Stimulated activated effector memory CD8-positive, alpha-beta T cell treated with anti-CD3 and anti-CD28 coated beads, Interleukin-12 subunit alpha, Interleukin-12 subunit beta, amount 100 ng/mL, for 72 hours (primary cell): ENCODE results near the gene SPESP1.
A peak's percentile ranks its signal among the peaks of the same experiment; 100 is the strongest.

Source experiments
- ATAC-seq: fragments of 150-1000 bp; cut with Tn5 transposase; 2 replicates; pipeline ENCODE4 v1.10.0; 2021
- DNase-seq, 2 donors: peaks; one replicate each; pipeline ENCODE4 v3.0.0; 2021 to 2022; ENCODE audit warnings: low spot score in 2 of 2
- H3K27ac Mint-ChIP-seq: one replicate; pipeline ENCODE4 v1.8.0; 2022; ENCODE audit warnings: mild to moderate bottlenecking, mixed read lengths
- H3K36me3 Mint-ChIP-seq: one replicate; pipeline ENCODE4 v1.8.0; 2022; ENCODE audit warnings: mild to moderate bottlenecking, mixed read lengths
- H3K4me1 Mint-ChIP-seq: one replicate; pipeline ENCODE4 v1.8.0; 2022; ENCODE audit warnings: mixed read lengths
- H3K4me3 Mint-ChIP-seq: one replicate; pipeline ENCODE4 v1.8.0; 2022; ENCODE audit warnings: mild to moderate bottlenecking, mixed read lengths
- H3K9me3 Mint-ChIP-seq: one replicate; pipeline ENCODE4 v1.8.0; 2022; ENCODE audit warnings: mixed read lengths

The SPESP1 gene

DNA sequence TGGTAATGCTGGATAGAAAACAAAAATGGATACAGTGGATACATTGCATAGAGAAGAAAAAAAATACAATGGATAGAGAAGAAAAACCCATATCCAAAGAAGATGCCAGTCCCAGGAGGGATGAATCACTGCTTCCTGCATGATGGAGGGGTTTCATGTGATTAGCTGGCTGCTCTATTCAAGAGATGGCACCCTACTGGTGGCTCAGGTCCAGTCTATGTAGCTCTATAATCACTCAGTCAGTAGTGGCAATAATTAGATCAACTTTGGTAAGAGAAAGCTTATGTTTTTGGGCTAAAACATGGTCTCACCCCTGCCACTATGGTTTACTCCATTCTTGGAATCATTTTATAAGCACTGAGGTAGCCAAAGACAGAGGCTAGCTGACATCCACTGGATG, 50.5 kb downstream of the SPESP1 start:
- H3K36me3 Mint-ChIP-seq = no peaks in the 10 kb centered on the region
- no peak for ATAC-seq
- no peaks in the 10 kb centered on the region for H3K4me1 Mint-ChIP-seq
- no peak overlapping the region for H3K27ac Mint-ChIP-seq
- no peak for DNase-seq
- H3K4me3 Mint-ChIP-seq = no peak overlapping the region
- H3K9me3 Mint-ChIP-seq = peaks cover 5% of the 10 kb centered on the region

DNA sequence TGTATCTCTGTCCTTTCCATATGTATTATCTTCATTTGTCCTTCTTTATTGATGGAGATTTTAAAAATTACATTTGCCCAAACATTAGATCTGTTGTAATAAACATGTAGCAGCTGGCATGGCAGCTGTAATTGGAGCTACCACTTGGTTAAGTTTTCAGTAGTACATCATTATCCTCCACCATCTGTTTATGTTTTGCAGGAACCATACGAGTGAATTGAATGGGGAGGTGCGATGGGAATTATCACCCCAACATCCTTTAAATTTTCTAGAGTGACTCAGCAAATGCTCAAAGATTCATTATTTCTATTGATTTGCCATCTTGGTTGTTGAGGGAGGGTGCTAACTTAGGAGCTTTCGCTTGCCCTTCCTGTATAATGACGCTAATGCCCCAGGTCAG, 51.6 kb downstream of the SPESP1 start:
- DNase-seq = no peak
- peaks cover 4% of the 10 kb centered on the region for H3K9me3 Mint-ChIP-seq
- no peaks in the 10 kb centered on the region for H3K36me3 Mint-ChIP-seq
- no peak for ATAC-seq
- H3K27ac Mint-ChIP-seq = no peak overlapping the region
- H3K4me3 Mint-ChIP-seq = no peak overlapping the region
- no peaks in the 10 kb centered on the region for H3K4me1 Mint-ChIP-seq

DNA sequence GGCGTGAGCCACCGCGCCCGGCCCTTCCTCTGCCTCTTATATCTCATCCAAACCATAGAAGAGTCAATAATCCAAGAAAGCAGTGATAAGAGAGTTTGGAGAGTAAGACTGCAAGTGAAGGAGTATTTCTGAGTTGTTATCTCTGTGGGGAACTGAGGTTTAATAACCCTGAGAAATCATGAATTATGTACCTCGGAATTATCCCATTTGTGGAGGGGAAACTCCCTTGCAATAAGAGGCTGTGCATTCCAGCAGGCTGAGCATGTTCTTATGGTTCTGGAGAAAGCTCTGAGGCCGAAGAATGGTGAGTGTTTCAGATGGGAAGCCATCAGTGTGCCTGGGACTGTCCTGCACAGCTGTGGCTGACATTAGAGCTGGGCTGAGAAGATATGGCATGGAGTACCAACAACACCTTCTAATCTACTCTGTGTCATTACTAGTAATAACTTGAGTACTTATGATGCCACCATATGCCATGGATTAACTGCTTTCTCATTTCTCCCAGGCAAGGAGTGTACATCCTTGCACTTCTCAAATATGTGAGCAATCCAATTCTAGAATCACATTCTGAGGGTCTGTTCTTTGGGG, 52.7 kb downstream of the SPESP1 start:
- Mint-ChIP-seq H3K9me3 (no peaks in the 10 kb centered on the region), H3K4me3 (no peak overlapping the region), H3K27ac (no peak overlapping the region), H3K36me3 (no peaks in the 10 kb centered on the region), H3K4me1 (no peaks in the 10 kb centered on the region)
- ATAC-seq (no peak), DNase-seq (no peak)

DNA sequence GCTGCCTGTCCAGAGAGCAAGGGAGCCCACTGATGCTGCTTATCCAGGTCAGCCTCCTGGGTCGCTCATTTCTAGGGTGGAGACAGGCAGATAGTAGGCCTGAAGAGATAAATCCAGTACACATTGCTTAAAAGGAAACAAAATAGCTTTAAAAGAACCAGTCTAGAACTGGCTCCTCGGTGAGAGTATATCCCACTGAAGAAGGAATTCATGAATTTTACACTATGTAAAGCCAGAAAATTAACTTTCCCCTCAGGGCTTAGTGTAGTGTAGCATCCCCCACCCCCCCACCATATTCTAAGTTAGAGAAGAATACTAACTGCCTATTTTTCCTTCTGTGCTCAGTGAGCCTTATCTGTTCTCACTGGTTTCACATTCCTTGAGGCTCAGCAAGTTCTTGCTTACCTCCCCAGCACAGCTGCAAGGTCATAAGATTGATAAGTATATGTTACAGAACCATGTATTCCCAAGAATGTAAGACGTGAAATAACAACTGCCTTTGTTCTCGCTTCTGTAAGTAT, 53.7 kb downstream of the SPESP1 start:
- Mint-ChIP-seq H3K36me3 (no peaks in the 10 kb centered on the region), H3K4me3 (no peak overlapping the region), H3K27ac (no peak overlapping the region), H3K9me3 (no peaks in the 10 kb centered on the region), H3K4me1 (no peaks in the 10 kb centered on the region)
- DNase-seq (no peak), ATAC-seq (no peak)

DNA sequence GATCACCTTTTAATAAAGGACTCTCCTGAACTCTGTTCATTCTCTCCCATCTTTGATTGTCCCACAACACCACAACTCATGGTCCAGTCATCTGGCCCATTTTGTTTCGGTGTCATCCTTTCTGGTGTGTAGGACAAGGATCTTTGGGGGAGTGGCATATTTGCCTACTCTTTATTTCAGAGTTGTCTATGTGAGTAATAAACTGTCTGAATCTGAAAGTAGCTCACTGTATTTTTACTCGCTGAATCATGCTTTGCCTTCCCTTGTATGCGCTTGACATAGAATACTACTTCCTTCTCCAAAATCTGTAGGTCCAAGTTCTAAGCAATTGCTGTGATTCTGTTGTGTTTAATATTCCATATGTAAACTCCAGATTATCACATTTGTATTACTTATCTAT, 54.3 kb downstream of the SPESP1 start:
- no peaks in the 10 kb centered on the region for H3K9me3 Mint-ChIP-seq
- no peak for DNase-seq
- H3K4me3 Mint-ChIP-seq = no peak overlapping the region
- H3K27ac Mint-ChIP-seq = no peak overlapping the region
- H3K4me1 Mint-ChIP-seq = no peaks in the 10 kb centered on the region
- no peak for ATAC-seq
- H3K36me3 Mint-ChIP-seq = no peaks in the 10 kb centered on the region

DNA sequence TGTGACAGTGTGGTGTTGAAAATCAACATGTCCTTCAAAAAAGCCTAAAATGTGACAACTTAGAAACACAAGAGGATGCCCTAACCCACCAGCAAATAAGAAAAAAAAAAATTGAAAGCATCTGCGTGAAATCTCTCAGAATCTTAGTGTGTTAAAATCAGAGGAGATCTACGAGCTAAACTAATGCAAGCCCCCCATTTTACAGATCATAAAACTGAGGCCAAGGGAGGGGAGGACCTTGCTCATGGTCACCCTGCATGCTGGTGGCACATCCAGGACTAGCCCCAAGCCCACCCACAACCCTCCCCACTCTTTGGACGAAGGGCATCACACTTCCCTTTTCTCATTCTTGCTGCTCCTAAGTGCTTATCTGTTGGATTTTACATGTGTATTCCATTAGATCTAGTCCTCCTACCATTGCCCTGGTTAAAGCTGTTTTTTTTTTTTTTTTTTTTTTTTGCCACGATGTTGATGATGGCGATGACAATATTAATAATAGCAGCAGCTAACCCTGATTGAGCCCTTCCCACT, 55.1 kb downstream of the SPESP1 start:
- H3K4me1 Mint-ChIP-seq = no peaks in the 10 kb centered on the region
- no peak overlapping the region for H3K4me3 Mint-ChIP-seq
- H3K9me3 Mint-ChIP-seq = no peaks in the 10 kb centered on the region
- no peaks in the 10 kb centered on the region for H3K36me3 Mint-ChIP-seq
- H3K27ac Mint-ChIP-seq = no peak overlapping the region
- DNase-seq (no peak), ATAC-seq (no peak)

DNA sequence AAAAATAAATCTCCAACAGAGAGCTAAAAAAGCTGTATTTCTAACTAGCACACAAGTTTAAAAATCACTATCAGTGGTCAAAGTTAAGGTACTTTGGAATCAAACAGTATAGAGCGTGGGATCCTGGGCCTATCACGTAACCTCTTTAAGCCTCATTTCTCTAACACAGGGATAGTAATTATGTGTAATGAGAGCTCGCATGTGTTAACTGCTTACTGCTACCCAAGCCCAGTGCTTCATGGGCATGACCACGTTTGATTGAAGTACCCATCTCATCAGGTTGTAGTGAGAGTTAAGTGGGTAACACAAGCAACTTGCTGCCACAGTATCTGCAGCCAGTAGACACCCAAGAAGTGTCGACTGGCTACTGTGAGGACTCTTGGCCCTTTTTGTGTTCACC, 56.0 kb downstream of the SPESP1 start:
- Mint-ChIP-seq H3K36me3 (no peaks in the 10 kb centered on the region), H3K4me3 (no peak overlapping the region), H3K9me3 (no peaks in the 10 kb centered on the region), H3K4me1 (no peaks in the 10 kb centered on the region), H3K27ac (no peak overlapping the region)
- ATAC-seq (no peak), DNase-seq (no peak)

DNA sequence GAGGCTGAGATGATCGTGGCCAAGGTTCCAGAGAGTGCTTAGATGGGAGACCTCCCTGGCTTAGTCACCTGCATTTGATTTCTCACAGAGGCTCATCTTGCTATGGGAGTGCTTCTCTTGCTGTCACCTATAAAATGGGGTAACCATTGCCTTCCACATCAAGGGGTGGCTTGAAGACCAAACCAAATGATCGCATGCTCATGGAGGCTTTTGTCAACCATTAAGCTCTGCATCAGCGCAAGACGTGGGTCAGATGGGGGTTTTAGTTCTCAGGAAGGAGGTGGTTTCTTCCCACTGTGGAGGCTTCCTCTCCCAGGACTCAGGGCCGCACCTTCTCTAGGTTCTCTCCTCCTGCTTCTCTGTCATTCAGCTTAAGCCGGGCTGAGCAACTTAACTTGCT, 56.8 kb downstream of the SPESP1 start:
- H3K36me3 Mint-ChIP-seq = no peaks in the 10 kb centered on the region
- no peaks in the 10 kb centered on the region for H3K4me1 Mint-ChIP-seq
- H3K9me3 Mint-ChIP-seq = no peaks in the 10 kb centered on the region
- H3K27ac Mint-ChIP-seq = no peak overlapping the region
- DNase-seq = no peak
- no peak for ATAC-seq
- no peak overlapping the region for H3K4me3 Mint-ChIP-seq

DNA sequence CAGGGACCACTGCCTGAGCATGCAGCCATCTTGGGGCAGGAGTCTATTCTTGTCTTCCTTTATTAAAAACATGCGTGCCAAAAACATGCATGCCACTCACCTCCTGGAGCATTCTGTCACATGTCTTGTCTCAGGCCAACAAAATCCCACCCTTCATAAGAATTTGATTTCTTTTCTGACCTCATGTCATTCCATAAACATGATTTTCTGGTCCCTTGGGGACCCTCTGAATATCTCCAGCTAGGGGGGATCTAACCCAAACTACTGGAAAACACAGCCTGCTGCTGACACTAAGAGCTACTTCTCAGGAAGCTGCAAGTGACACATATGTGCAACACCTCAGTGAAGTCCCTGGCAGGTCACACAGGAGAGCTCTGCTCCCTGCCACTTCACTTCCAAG, 57.4 kb downstream of the SPESP1 start:
- no peak overlapping the region for H3K27ac Mint-ChIP-seq
- H3K9me3 Mint-ChIP-seq = no peaks in the 10 kb centered on the region
- no peaks in the 10 kb centered on the region for H3K4me1 Mint-ChIP-seq
- no peak overlapping the region for H3K4me3 Mint-ChIP-seq
- DNase-seq (no peak), ATAC-seq (no peak)
- H3K36me3 Mint-ChIP-seq = no peaks in the 10 kb centered on the region

DNA sequence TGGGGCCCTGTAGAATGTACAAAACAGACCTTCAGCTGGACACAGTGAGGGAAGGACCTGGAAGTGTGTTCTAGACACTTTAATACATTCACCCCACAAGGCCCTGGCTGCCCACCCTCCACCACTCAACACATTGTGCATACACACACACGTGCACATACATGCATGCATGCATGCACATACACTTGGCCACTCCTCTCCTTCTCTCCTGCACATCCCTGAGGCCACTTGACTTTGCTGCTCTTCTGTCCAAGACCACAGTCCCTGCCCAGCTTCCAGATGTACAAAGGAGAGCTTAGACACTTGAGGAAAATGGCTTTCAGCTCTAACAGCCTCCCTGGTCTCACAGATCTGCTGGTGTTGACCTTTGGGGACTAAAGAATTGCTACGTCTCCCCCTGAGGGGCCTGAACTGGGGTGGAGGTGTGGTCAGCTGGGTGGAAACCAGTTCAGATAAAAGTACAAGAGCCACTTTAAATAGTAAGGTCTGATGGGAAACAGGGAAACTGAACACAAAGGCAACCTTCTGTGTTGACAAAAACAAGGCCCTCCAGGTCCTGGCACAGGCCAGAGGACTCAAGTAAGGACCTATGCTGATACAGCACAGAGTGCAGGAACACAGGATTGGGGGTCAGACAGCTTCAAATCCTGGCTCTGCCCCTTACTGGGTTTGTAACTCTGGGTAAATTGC, 59.4 kb downstream of the SPESP1 start:
- no peaks in the 10 kb centered on the region for H3K4me1 Mint-ChIP-seq
- no peaks in the 10 kb centered on the region for H3K36me3 Mint-ChIP-seq
- peak in 1 of 2 donors; percentile 22 for DNase-seq
- no peak overlapping the region for H3K27ac Mint-ChIP-seq
- no peak for ATAC-seq
- no peaks in the 10 kb centered on the region for H3K9me3 Mint-ChIP-seq
- H3K4me3 Mint-ChIP-seq = no peak overlapping the region

DNA sequence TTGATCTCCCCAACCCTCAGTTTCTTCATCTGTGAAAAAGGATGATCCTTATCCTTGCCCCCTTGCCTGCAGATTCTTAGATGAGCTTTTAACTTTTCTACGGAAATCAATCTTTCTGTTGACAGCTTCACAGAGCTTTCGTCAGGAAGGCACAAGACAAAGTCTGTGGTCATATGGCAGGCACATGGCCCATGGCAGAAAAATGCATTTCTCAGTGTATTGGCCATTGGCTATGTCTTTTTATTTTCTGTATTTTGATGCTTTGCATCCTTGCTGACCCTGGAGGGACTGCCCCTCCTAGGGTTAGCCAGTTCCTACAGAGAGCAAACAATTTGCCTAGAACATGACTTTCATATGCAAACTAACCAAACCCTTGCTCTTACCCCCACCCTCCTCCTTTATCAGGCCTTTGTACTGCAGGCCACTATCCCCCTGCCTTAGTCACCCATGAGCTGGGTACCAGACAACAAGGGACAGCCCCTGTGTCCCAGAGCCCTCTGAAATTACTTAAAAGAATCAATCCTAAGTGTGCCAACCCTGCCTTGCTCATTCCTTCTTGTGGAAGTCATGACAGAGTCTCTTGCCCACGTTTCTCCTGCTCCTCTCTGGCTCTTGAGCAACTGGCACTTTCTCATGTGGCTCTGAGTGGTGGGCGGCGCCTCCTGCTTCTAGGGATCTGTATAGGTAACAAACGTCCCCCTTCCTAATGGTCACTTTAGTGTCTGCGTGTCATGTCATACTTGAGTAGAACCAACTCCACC, 60.1 kb downstream of the SPESP1 start:
- Mint-ChIP-seq H3K36me3 (no peaks in the 10 kb centered on the region), H3K9me3 (no peaks in the 10 kb centered on the region), H3K4me1 (no peaks in the 10 kb centered on the region), H3K27ac (no peak overlapping the region), H3K4me3 (no peak overlapping the region)
- DNase-seq = peak in 1 of 2 donors; percentile 29
- ATAC-seq = no peak

DNA sequence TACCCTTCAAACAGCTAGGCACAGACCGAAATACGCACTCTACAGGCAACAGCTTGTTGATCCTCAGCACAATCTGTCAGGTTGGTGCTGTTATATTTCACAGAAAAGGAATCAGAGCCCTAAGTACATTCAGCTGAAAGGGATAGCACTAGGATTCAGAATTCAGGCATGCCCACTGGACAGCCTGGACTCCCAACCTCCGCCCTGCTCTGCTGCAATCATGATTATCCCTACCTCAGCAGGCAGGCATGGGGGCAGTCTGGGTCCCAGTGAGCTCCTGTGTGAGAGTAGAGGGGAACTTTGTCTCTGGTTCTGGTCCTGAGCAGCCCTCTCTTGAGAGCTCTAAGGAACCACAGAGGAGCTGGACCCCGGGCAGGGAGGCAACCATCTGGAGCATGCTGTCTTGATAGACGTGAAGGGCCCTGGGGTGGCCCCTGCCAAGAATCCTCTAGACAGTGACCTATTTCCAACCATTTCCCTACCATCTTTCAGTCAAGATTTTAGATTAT, 60.7 kb downstream of the SPESP1 start:
- Mint-ChIP-seq H3K4me1 (no peaks in the 10 kb centered on the region), H3K4me3 (no peak overlapping the region), H3K27ac (no peak overlapping the region), H3K36me3 (no peaks in the 10 kb centered on the region), H3K9me3 (no peaks in the 10 kb centered on the region)
- ATAC-seq (no peak), DNase-seq (peak in 1 of 2 donors; percentile 28)

DNA sequence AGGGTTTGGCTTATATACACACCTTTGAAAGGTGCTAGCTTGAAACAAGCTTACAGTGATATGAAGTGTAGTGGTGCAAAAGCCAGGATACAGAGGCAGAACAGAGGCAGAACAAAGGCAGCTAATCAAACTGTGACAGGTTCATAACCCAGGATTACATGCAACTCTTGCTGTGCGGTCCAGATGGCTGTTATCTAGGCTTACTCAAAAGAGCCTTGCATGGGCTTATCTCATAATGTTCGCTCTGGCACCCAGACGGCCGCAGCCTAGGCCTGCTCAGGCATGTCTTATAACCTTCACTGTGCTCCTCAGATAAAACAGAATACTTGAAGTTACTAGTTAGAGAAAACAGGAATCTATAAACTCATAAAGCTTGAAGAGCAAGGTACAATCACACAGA, 61.4 kb downstream of the SPESP1 start:
- Mint-ChIP-seq H3K27ac (no peak overlapping the region), H3K4me3 (no peak overlapping the region), H3K4me1 (no peaks in the 10 kb centered on the region), H3K9me3 (no peaks in the 10 kb centered on the region), H3K36me3 (no peaks in the 10 kb centered on the region)
- DNase-seq (peak in 1 of 2 donors; percentile 12), ATAC-seq (peak; percentile 4)

DNA sequence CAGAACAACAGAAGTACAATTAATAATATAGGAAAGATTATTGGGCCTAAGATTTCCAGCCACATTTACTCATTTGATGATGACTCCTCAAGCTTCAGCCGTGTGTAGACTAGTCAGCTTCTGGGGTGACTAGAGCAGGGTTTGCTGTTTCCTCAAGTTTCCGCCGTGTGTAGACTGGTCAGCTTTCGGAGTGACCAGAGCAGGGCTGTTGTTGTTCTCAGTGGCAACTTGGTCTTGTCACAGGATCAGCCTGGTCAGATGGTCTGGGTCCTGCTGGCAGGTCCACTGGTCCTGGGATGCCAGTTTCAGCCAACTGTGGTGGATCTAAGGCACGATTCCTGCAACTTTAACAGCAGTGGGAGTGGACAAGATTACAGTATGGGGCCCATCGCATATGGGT, 62.4 kb downstream of the SPESP1 start:
- ATAC-seq (no peak), DNase-seq (peak in 1 of 2 donors; percentile 7)
- H3K9me3 Mint-ChIP-seq = no peaks in the 10 kb centered on the region
- no peak overlapping the region for H3K27ac Mint-ChIP-seq
- no peaks in the 10 kb centered on the region for H3K36me3 Mint-ChIP-seq
- H3K4me1 Mint-ChIP-seq = no peaks in the 10 kb centered on the region
- H3K4me3 Mint-ChIP-seq = no peak overlapping the region

DNA sequence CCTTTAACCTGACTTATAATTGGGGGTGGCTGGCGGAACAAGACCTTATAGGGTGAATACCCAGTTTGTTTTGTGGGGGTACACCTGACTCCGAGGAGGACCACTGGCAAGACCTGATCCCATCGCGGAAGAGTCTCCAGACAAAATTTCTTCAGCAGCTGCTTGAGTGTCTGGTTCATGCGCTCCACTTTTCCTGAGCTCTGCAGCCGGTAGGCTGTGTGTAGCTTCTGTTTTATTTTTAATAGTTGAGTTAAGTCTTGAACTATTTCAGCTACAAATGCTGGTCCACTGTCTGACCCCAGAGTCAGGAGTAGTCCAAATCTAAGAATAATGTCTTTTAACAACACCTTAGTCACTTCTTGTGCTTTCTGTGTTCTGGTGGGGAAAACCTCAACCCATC, 63.0 kb downstream of the SPESP1 start:
- no peaks in the 10 kb centered on the region for H3K36me3 Mint-ChIP-seq
- no peak overlapping the region for H3K4me3 Mint-ChIP-seq
- peak in 1 of 2 donors; percentile 20 for DNase-seq
- H3K27ac Mint-ChIP-seq = no peak overlapping the region
- no peaks in the 10 kb centered on the region for H3K9me3 Mint-ChIP-seq
- no peaks in the 10 kb centered on the region for H3K4me1 Mint-ChIP-seq
- ATAC-seq = no peak
